K562 (cell line): Measurements from ENCODE around the gene ZNF587. TPM values are rescaled to one million over a fixed set of nuclear protein-coding genes. Genes with fewer than 3 reads are reported as not detected.
A peak's percentile ranks its signal among the peaks of the same experiment; 100 is the strongest.

Source experiments
- ATAC-seq: fragments of 200-7000 bp; cut with Tn5 transposase; 3 replicates; pipeline ENCODE4 v1.9.1; 2020; ENCODE audit warnings: moderate library complexity
- BruUV-seq: library from RNA; stranded (reverse); fragments of 400-500 nt; replicated peaks from 2 replicates; lab custom pipeline; 2021; lab: Mats Ljungman, UMichigan
- CTCF ChIA-PET: fragments of 300-600 bp; formaldehyde crosslinking; extraction: SDS; loops from one replicate; lab custom pipeline; 2021; ENCODE audit warnings: low intra/inter-chr PET ratio; lab: Yijun Ruan, JAX
- POLR2A ChIA-PET: fragments of 300-600, 350-650 bp; sonication (Branson Sonifier 250); formaldehyde crosslinking; extraction: SDS; loops from one replicate; lab custom pipeline; 2021; ENCODE audit warnings: antibody characterized with exemption, inconsistent platforms; lab: Yijun Ruan, JAX
- DNase-seq, 4 experiments: peaks; one replicate each; pipeline versions ENCODE4 v3.0.0 to v3.0.0-alpha.2; 2011 to 2018; ENCODE audit warnings: low spot score in 3 of 4, mixed read lengths in 3 of 4; ENCODE audit errors: extremely low read depth in 1 of 4
- FAIRE-seq: peaks from 2 replicates; lab custom pipeline; 2011; peaks lifted over from hg19 to GRCh38; lab: Jason Lieb, UNC
- H2AFZ ChIP-seq: 2 replicates; pipeline ENCODE4 v1.6.0; 2011; ENCODE audit warnings: low read depth, low read length, control low read depth, inconsistent platforms
- H3K27ac ChIP-seq: fragments of 200-600 bp; 3 replicates; pipeline ENCODE4 v1.8.0; 2011; ENCODE audit warnings: low read depth, mild to moderate bottlenecking, control low read depth, inconsistent platforms, low read length, moderate library complexity, mixed read lengths; ENCODE audit errors: extremely low read depth
- H3K27me3 ChIP-seq, 2 experiments: fragments of 300-600 bp in 1 of 2; 2 replicates in 1 of 2; 3 replicates in 1 of 2; pipeline versions ENCODE4 v1.6.0 to v1.8.0; 2011; ENCODE audit warnings: inconsistent platforms in 2 of 2, low read length in 2 of 2, mild to moderate bottlenecking in 1 of 2, mixed read lengths in 1 of 2, moderate library complexity in 1 of 2; ENCODE audit not compliant: control insufficient read depth in 2 of 2, insufficient read depth in 2 of 2
- H3K36me3 ChIP-seq: fragments of 300-600 bp; 3 replicates; pipeline ENCODE4 v1.8.0; 2011; ENCODE audit warnings: mild to moderate bottlenecking, low read length, inconsistent platforms; ENCODE audit not compliant: control insufficient read depth, insufficient read depth
- H3K4me1 ChIP-seq, 2 experiments: fragments of 200-600 bp in 1 of 2; replicated peaks in 1 of 2; 2 replicates in 1 of 2; 3 replicates in 1 of 2; pipeline versions ENCODE4 v1.5.1 to v1.8.0; 2011; ENCODE audit warnings: inconsistent platforms in 2 of 2, low read length in 2 of 2, mild to moderate bottlenecking in 1 of 2, mixed read lengths in 1 of 2, moderate library complexity in 1 of 2; ENCODE audit not compliant: control insufficient read depth in 2 of 2, insufficient read depth in 2 of 2
- H3K4me2 ChIP-seq: 2 replicates; pipeline ENCODE4 v1.6.1; 2011; ENCODE audit warnings: low read length, control low read depth, inconsistent platforms, mixed read lengths; ENCODE audit not compliant: insufficient read depth
- H3K4me3 ChIP-seq: fragments of 200-600 bp; sonication (generic), shearing (Covaris generic); 2 replicates; pipeline ENCODE4 v1.5.1; 2016; ENCODE audit warnings: control low read depth, inconsistent platforms
- H3K79me2 ChIP-seq: fragments of 200-600 bp; 3 replicates; pipeline ENCODE4 v1.8.0; 2011; ENCODE audit warnings: low read length, inconsistent platforms; ENCODE audit not compliant: control insufficient read depth, insufficient read depth
- H3K9ac ChIP-seq, 2 experiments: 2 replicates each; pipeline versions ENCODE4 v1.6.0 to v1.6.1; 2011; ENCODE audit warnings: low read depth in 2 of 2, low read length in 2 of 2, control low read depth in 1 of 2, inconsistent platforms in 1 of 2, mild to moderate bottlenecking in 1 of 2, mixed read lengths in 1 of 2; ENCODE audit not compliant: insufficient read depth in 1 of 2
- H3K9me1 ChIP-seq: one replicate; pipeline ENCODE4 v1.6.0; 2011; ENCODE audit warnings: inconsistent platforms, mild to moderate bottlenecking, low read length, moderate library complexity; ENCODE audit not compliant: control insufficient read depth, insufficient read depth
- H3K9me3 ChIP-seq: replicated peaks from 2 replicates; pipeline ENCODE4 v1.5.1; 2011; ENCODE audit warnings: low read depth, low read length, inconsistent platforms; ENCODE audit not compliant: control insufficient read depth, insufficient read depth
- H4K20me1 ChIP-seq: replicated peaks from 2 replicates; pipeline ENCODE4 v1.6.1; 2011; ENCODE audit warnings: low read length, inconsistent platforms, mixed read lengths; ENCODE audit not compliant: control insufficient read depth, insufficient read depth
- CBFA2T2 ChIP-seq: fragments of 450-650 bp; conservative IDR thresholded peaks from 2 replicates; pipeline ENCODE4 v1.6.1; 2017; ENCODE audit warnings: mild to moderate bottlenecking
- CBFA2T3 ChIP-seq: fragments of 450-650 bp; IDR thresholded peaks from 2 replicates; pipeline ENCODE4 v1.6.1; 2017
- KLF10 ChIP-seq: fragments of 250-450 bp; sonication (Bioruptor Pico); IDR thresholded peaks from 2 replicates; pipeline ENCODE4 v1.6.1; 2021; ENCODE audit warnings: matching md5 sums
- SMAD4 ChIP-seq: fragments of 250-450 bp; sonication (Bioruptor Pico); conservative IDR thresholded peaks from 2 replicates; pipeline ENCODE4 v1.8.0; 2021; ENCODE audit warnings: inconsistent platforms, mild to moderate bottlenecking, moderate library complexity
- TEAD4 ChIP-seq, 2 experiments: sonication (generic) in 1 of 2; formaldehyde crosslinking in 1 of 2; IDR thresholded peaks; 2 replicates each; pipeline versions ENCODE4 v1.6.1 to v1.8.0; 2012 to 2022; ENCODE audit warnings: borderline replicate concordance in 1 of 2, inconsistent platforms in 1 of 2, low read length in 1 of 2, mild to moderate bottlenecking in 1 of 2, missing genetic modification reagents in 1 of 2
- YY1 ChIP-seq, 3 experiments: IDR thresholded peaks; 2 replicates each; pipeline ENCODE4 v1.6.1; 2011; ENCODE audit warnings: low read length in 2 of 3, mild to moderate bottlenecking in 2 of 3, moderate library complexity in 2 of 3, borderline replicate concordance in 1 of 3, control low read depth in 1 of 3, low read depth in 1 of 3; ENCODE audit not compliant: insufficient read depth in 3 of 3, insufficient replicate concordance in 2 of 3, control insufficient read depth in 1 of 3, insufficient read length in 1 of 3; ENCODE audit errors: extremely low read depth in 1 of 3
- ZBTB1 ChIP-seq: sonication (generic); formaldehyde crosslinking; IDR thresholded peaks from 2 replicates; pipeline ENCODE4 v1.8.1; 2023; ENCODE audit warnings: missing genetic modification reagents, low read depth, mild to moderate bottlenecking, borderline replicate concordance
- ZFP36 ChIP-seq: fragments of 150-350 bp; IDR thresholded peaks from 2 replicates; pipeline ENCODE4 v1.6.1; 2018; ENCODE audit warnings: low read length, low read depth; ENCODE audit not compliant: partially characterized antibody
- ZNF347 ChIP-seq: fragments of 450-650 bp; formaldehyde crosslinking; IDR thresholded peaks from 2 replicates; pipeline ENCODE4 v1.4.0; 2020; ENCODE audit warnings: low read depth, mild to moderate bottlenecking, moderate library complexity
- WGBS: fragments of 100-300 bp; shearing (Covaris generic); methylation state at CpG from one replicate; pipeline ENCODE4 v1.1.6; 2016; ENCODE audit warnings: low coverage, mixed read lengths; ENCODE audit not compliant: insufficient coverage; ENCODE audit errors: missing lambda C conversion rate; 5-methylcytosine and 5-hydroxymethylcytosine counted together
- in situ Hi-C: fragments of 300-500 bp; cut with MboI; formaldehyde crosslinking; loops from 4 replicates; pipeline ENCODE4 v1.15.0; 2018; ENCODE audit warnings: inconsistent platforms, mixed read lengths
- intact Hi-C: fragments of 100-400 bp; cut with micrococcal nuclease; formaldehyde crosslinking; loops from 2 replicates; pipeline ENCODE4 v1.14.2; 2022
- polyA plus RNA-seq, 8 experiments: library from polyadenylated mRNA; depleted of rRNA in 4 of 8; stranded (reverse) in 5 of 8; unstranded in 3 of 8; fragments of >200 nt; fragmentation: Nextera tagmentation in 2 of 8; fragmentation: Illumina TruSeq in 1 of 8; extraction: Ambion mirVana in 2 of 8; extraction: Trizol in 1 of 8; gene quantifications; 2 replicates each; pipeline versions ENCODE4 v1.2.1 to v1.2.3, GENCODE V29; 2011 to 2014; ENCODE audit warnings: inconsistent platforms in 1 of 8, missing spikeins in 1 of 8
- total RNA-seq, 7 experiments: library from RNA; depleted of rRNA in 6 of 7; stranded (reverse); fragments of >200 nt in 6 of 7; fragmentation: Illumina TruSeq in 2 of 7; extraction: Trizol in 2 of 7; gene quantifications; 2 replicates each; pipeline versions ENCODE4 v1.2.1 to v1.2.3, GENCODE V29; 2011 to 2021; ENCODE audit warnings: low replicate concordance in 1 of 7
- TF ChIP-seq, protein P1 (sequence below): IDR thresholded peaks from 2 replicates; pipeline ENCODE4 v1.6.1; 2012; ENCODE audit warnings: low read depth, low read length, improper control_type of control experiment, borderline replicate concordance
- TF ChIP-seq, protein P2 (sequence below): fragments of 450-650 bp; IDR thresholded peaks from 2 replicates; pipeline ENCODE4 v1.7.0; 2016; ENCODE audit warnings: borderline replicate concordance

ZNF587 gene
- total and polyA plus RNA-seq, 9 of the 15 experiments (the other 6 are each of a cell fraction or from before 2014, with no cell fraction given): 3.2 to 42.0 (median 24.9) TPM

DNA sequence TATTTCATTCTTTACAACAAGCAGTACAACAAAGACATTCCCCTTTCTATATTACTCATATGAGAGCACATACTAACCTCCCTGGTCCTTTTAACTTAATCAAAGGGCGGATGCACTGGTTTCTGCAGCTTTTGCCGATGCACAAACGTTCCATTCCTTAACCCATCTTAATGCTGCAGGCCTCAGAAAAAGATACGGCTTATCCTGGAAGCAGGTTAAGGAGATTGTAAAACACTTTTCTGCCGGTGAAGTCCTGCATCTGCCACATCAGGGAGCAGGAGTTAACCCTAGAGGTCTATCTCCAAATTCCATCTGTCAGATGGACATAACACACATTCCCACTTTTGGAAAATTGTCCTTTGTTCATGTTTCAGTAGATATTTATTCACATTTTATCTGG is 50.7 kb downstream of the ZNF587 start:
- no peak overlapping the region for H3K9ac ChIP-seq
- H3K27me3 ChIP-seq: no peaks in the 10 kb centered on the region
- no peaks in the 10 kb centered on the region for H3K36me3 ChIP-seq
- 10% methylated on average over 5 of the region's 5 CpGs for WGBS
- BruUV-seq: no TSS peak
- DNase-seq: peak in 2 of 4 experiments; percentile 15 to 27
- intact Hi-C loops (no loop called here), in situ Hi-C loops (no loop called here)
- no peak overlapping the region for H3K4me2 ChIP-seq
- ATAC-seq: no peak
- POLR2A ChIA-PET: no interaction called here
- H3K9me1 ChIP-seq: no peaks in the 10 kb centered on the region
- no peak for FAIRE-seq
- H4K20me1 ChIP-seq: no peaks in the 10 kb centered on the region
- H3K9me3 ChIP-seq: no peaks in the 10 kb centered on the region
- CTCF ChIA-PET: no interaction called here
- H3K4me3 ChIP-seq: no peak overlapping the region
- no peak overlapping the region for H2AFZ ChIP-seq
- H3K79me2 ChIP-seq: no peaks in the 10 kb centered on the region
- no peaks in the 10 kb centered on the region for H3K4me1 ChIP-seq
- H3K27ac ChIP-seq: no peak overlapping the region
- TF ChIP-seq YY1 (IDR thresholded peaks at IDR 0.05; ENCODE audit: borderline replicate concordance in 1 of 3, control insufficient read depth in 1 of 3, extremely low read depth in 1 of 3, insufficient read depth in 3 of 3, insufficient read length in 1 of 3, insufficient replicate concordance in 2 of 3, low read depth in 1 of 3, low read length in 2 of 3): no peak
- no peak for TF ChIP-seq ZBTB1
- TF ChIP-seq TEAD4 (IDR thresholded peaks at IDR 0.05; ENCODE audit: low read length): 0 out of 2 replicates have a peak, but pooled peaks have one; percentile 12
- TF ChIP-seq TEAD4 (CRISPR knock-in tag; IDR thresholded peaks at IDR 0.05; ENCODE audit: borderline replicate concordance): no peak
- TF ChIP-seq ZNF347 (CRISPR knock-in tag): no peak
- peak; percentile 44 for TF ChIP-seq CBFA2T3
- no peak for TF ChIP-seq ZFP36
- TF ChIP-seq KLF10 (CRISPR knock-in tag): no peak
- TF ChIP-seq, protein P1, sequence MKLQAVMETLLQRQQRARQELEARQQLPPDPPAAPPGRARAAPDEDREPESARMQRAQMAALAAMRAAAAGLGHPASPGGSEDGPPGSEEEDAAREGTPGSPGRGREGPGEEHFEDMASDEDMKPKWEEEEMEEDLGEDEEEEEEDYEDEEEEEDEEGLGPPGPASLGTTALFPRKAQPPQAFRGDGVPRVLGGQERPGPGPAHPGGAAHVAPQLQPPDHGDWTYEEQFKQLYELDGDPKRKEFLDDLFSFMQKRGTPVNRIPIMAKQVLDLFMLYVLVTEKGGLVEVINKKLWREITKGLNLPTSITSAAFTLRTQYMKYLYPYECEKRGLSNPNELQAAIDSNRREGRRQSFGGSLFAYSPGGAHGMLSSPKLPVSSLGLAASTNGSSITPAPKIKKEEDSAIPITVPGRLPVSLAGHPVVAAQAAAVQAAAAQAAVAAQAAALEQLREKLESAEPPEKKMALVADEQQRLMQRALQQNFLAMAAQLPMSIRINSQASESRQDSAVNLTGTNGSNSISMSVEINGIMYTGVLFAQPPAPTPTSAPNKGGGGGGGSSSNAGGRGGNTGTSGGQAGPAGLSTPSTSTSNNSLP: no peak
- TF ChIP-seq SMAD4 (CRISPR knock-in tag): no peak
- peak; percentile 11; the same call in 1 of the 2 replicates for TF ChIP-seq CBFA2T2
- TF ChIP-seq, protein P2, sequence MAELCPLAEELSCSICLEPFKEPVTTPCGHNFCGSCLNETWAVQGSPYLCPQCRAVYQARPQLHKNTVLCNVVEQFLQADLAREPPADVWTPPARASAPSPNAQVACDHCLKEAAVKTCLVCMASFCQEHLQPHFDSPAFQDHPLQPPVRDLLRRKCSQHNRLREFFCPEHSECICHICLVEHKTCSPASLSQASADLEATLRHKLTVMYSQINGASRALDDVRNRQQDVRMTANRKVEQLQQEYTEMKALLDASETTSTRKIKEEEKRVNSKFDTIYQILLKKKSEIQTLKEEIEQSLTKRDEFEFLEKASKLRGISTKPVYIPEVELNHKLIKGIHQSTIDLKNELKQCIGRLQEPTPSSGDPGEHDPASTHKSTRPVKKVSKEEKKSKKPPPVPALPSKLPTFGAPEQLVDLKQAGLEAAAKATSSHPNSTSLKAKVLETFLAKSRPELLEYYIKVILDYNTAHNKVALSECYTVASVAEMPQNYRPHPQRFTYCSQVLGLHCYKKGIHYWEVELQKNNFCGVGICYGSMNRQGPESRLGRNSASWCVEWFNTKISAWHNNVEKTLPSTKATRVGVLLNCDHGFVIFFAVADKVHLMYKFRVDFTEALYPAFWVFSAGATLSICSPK: no peak
